Stimulated activated CD4-positive, alpha-beta T cell treated with anti-CD3 and anti-CD28 coated beads, Interleukin-2, amount 100 ng/mL, for 48 hours (primary cell): Measurements from ENCODE around the gene NFYA.
A peak's percentile ranks its signal among the peaks of the same experiment; 100 is the strongest.

Source experiments
- DNase-seq, 2 donors: peaks; one replicate each; pipeline ENCODE4 v3.0.0-alpha.2; 2020

Gene NFYA

DNA sequence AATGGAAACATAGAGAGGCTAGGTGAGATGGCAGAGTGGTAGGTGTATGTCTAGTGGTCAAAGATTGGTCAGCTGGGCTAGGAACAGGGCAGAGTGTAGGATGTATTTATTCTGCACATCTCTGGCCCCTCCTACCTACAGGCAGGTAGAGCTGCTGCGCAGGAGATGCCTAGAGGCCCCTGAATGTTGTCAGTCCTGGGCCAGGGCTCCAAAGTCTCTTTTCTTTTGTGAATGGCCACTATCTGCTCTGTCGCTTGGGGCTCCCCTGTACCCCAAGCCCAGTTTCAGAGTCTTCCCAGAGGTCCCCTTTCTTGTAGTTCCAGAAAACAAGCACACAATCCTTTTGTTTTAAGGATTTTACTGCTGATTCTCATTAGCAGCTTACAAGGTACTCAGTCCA is 25.5 kb upstream of the NFYA start:
- no peak for DNase-seq

DNA sequence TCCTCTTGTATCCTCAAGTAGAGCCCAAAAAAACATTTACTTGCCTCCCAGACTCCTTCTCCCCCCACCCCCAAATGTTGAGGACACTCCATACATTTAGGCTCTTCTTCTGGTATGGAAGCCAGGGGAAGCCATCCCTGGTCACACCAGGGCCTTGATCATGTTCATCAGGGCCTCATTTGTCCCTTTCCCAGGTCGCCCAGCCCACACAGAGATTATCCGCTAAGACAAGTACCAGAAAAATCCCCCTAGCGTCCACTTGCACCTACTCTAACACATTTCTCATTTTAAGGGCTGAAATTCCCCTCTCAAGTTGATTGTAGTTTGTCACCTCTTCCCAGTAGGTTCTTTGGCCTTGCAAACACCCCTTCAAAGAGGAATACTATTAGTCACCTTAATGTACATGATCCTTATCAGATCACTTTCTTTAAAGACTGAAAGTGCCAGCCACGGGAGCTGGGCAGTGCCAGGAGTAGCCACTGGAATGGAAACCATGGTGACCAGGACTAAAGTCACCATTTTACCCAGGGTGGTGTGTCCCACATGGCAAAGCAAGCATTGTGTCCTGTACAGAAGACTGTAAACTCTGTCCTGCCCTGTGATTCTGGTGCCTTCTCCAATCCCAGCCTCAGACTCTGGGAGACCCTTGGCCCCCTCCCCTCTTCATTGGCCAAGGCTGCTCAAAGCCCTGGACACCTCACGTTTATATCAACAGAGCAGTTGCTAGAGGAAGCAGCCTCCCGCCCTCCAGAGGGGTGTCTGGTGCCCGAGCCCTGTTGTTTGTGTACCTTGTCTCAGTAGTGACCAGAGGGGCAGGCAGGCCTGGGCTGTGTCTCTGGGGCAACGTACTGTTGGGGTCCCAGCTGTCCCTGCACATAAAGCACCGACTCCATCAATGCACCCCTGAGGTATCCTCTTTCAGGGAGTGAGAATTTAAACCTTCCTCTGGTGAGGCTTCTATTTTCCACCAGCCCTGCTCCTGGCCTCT is 24.7 kb upstream of the NFYA start:
- no peak for DNase-seq

DNA sequence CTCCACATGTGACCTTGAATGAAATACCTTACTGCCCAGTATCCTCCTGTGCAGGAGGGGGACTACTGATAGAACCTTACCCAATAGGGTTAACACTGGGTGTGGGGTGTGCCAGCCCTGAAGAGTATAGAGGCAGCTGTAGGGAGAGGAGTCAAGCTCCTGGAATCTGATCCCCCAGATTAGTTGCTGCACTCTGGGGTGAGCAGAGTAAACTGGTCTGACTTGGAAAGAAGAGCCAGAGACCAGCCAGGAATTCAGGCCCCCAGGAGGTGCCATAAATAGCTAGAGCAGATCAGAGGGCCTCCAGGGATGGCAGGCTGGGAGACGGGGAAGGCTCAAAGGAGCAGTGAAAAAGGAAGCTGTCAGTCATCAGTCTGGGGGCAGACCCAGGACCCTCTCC is 23.3 kb upstream of the NFYA start:
- DNase-seq: no peak

GRCh38 chr6:41049955-41050354 is 22.8 kb upstream of the NFYA start:
- DNase-seq: no peak

GRCh38 chr6:41050536-41050935 is 22.2 kb upstream of the NFYA start:
- DNase-seq: no peak

DNA sequence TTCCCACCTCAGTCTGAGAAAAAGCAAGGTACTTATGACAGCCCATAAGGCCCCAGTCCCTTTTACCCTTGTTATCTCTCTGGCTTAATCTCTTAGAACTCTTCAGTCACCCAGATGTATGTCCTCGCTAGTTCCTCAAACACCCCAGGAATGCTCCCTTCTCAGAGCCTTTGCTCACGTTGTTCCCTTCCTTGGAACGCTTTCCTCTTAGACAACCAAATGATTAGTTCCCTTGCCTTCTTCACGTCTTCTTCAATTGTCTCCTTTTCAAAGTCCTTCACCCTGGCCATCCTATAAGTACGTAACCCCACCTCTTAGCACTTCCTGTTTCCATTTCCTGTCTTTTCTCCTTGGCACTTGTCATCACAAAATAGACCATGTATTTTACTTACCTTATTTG is 20.9 kb upstream of the NFYA start:
- DNase-seq: no peak

- DNase-seq: no peak
Observed at GRCh38 chr6:41053041-41053440, 19.7 kb upstream of the NFYA start, which contains the start of gene APOBEC2. APOBEC2 (plus strand) TSS chr6:41053202; CDS start chr6:41053348, 146 bp downstream.

DNA sequence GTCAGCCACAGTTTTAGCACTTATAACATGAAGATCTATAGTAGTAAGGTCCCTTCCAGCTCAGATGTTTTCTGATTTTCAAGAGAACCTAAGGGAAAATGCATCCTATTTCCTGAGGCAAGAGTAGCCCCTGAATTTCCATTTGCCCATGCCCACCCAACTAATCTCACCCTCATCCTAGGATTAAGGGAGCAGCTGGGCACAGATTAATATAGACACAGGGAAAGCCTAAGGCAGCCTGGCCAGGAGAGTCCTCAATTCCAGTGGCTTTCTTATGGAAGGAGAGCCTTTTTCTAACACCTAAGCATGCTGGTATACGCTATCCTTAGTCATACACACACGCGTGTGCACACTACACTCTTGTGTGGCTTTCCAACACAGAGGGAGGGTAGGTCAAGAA is 18.3 kb upstream of the NFYA start:
- DNase-seq: no peak

DNA sequence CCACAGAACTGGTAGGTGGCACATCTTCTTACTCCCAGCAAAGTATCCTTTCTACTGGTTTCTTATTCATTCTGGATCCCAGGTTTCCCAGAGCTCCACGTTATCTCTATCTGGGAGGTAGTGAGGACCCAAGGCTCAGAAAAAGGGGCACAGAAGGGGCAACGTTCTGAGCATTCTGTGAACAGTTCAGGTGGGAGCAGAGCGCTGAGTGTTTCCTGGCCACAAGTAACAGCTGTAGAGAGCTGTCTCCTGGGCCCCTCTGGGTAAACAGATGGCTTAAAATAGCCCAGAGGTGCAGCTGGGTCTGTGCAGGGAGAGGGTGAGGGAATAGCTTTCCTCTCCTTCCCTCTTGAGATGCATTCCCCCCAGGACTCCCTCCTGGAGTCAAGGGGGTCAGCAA is 17.6 kb upstream of the NFYA start:
- DNase-seq: no peak

DNA sequence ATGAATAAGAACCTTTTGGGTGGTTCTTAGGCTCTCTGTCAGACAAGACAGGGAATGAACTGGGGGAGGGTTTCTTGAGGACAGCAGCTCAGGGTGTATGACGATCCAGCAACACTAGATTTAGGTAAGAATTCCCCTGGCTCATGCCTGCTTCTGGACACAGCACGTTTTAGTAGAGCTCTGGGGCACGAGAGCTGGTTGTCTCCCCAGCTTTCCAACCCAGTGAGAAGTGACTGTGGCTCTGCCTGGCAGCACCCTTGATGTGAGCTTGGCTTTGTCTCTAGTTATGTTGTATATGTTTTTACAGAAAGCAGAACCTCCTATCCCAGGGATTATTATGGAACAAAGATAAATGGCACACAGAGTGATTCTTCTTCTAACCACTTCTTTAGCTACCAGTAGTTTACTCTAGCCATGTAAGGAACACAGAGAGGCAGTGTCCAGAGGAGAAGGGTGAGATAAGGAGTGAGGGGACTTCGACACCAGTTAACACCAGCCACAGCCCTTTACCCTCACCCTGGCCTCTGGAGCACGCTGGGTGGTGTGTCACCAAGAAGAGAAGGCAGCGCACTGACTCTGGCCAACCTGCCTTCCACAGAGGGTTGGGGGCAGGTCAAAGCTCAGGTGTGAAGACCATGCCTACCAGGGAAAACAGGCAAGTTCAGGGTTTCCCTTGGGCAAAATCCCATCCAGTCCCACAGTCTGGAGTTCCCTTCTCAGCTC is 15.8 kb upstream of the NFYA start:
- no peak for DNase-seq

DNA sequence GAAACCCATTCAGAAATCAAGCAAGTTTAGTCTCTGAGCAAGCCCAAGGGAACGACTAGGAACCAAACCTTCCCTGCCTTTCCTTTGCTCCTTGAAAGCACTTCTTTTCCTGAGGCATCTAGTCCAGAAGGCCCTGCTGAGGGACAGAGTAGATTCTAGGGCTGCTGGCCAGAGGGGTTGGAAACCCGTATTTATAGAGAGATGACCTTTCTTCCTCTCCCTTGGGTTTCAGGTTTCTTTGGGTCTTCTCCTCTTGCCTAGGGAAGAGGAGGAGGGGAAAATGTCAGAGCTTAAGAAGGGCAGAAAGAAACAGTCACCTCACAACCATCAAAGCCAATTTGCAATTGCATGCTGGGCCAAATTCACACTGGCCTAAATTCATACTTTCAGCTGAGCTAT is 14.0 kb upstream of the NFYA start:
- no peak for DNase-seq

- DNase-seq: no peak
Observed at GRCh38 chr6:41059556-41059955, 13.2 kb upstream of the NFYA start.

DNA sequence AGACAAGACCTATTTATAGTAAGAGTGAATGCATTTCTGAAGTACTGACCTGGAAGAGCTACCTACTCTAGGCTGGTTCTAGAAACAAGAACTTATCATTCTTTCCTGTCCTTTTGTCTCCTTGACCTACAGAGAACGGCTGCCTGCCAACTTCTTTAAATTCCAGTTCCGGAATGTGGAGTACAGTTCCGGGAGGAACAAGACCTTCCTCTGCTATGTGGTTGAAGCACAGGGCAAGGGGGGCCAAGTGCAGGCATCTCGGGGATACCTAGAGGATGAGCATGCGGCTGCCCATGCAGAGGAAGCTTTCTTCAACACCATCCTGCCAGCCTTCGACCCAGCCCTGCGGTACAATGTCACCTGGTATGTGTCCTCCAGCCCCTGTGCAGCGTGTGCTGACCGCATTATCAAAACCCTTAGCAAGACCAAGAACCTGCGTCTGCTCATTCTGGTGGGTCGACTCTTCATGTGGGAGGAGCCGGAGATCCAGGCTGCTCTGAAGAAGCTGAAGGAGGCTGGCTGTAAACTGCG is 11.5 kb upstream of the NFYA start:
- DNase-seq: no peak

DNA sequence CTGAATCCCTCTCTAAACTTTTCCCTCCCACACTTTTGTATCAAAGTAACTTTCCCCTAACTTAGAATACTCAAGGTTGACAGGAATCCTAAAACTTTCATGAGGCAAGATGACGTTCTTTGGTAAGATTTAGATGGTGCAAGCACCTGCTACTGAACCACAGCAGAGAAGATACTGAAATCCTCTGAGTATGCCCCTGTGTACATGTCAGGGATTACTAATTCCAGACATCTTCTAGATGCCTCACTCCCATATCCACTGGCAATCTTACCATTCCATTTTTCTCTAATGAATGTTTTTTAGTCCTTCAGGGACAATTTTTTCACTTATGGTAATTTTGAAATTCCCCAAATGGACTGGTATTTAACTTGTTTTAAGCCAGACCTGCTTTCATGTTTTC is 10.7 kb upstream of the NFYA start:
- no peak for DNase-seq

DNA sequence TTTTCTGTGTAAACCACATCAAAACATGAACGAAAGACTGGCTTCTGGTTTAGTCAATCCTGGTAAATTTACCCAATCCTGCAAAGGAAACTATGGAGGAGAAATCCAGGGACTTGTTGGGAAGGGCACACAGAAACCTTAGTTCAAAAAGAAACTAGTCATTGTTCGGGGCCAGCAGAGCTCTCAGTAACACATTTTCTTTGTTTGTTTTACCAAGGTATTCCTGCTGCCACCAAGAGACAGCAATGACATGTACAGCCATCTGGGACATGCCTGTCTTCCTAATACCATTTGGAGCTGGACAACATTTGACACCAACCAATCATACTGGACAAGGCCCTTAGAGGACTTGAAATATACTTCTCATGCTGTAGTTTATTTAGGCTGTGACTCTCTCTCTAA is 8.9 kb upstream of the NFYA start:
- no peak for DNase-seq

DNA sequence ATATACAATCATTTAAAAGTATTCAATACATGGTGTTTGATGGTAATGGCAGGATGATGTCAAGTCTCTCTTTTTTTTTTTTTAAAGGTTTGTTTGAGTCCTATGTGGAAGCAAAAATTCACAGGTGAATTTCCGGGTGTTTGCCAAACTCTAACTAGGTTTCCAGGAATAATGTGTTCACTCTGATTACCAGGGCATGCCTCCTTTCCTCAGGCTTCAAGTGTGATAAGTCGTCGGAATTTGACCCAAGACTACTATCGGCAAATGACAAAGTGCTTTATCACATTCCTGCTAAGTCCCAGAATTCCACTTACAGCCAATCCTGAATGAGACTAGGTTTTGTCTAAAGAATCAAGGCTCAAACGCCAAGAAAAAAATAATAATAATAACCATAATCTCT is 7.9 kb upstream of the NFYA start:
- no peak for DNase-seq

DNA sequence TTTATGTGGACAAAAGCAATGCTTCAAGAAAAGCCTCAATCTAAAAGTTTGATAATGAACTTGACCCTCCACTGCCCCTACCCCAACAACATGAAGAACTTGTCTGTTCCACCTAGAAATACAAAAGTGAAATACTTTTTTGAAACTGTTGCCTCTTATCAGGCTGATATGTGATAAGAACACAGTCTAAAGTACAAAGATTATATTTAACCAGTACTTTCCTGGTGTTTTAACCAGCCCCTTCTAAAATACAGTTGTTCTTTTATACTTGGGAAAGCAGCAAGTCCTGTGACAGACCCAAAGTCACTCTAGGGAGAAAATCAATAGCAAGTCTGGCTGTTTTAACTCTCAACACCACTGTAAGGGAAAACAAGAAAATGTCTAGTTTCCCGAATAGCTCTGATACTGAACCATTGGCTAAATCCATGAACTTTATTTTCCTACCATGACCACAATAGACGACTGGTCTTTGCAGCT is 7.2 kb upstream of the NFYA start:
- DNase-seq: no peak

GRCh38 chr6:41066867-41067304 is 5.9 kb upstream of the NFYA start:
- peak; percentile 60 for DNase-seq

GRCh38 chr6:41071501-41071922 is 1.3 kb upstream of the NFYA start:
- DNase-seq: no peak

DNA sequence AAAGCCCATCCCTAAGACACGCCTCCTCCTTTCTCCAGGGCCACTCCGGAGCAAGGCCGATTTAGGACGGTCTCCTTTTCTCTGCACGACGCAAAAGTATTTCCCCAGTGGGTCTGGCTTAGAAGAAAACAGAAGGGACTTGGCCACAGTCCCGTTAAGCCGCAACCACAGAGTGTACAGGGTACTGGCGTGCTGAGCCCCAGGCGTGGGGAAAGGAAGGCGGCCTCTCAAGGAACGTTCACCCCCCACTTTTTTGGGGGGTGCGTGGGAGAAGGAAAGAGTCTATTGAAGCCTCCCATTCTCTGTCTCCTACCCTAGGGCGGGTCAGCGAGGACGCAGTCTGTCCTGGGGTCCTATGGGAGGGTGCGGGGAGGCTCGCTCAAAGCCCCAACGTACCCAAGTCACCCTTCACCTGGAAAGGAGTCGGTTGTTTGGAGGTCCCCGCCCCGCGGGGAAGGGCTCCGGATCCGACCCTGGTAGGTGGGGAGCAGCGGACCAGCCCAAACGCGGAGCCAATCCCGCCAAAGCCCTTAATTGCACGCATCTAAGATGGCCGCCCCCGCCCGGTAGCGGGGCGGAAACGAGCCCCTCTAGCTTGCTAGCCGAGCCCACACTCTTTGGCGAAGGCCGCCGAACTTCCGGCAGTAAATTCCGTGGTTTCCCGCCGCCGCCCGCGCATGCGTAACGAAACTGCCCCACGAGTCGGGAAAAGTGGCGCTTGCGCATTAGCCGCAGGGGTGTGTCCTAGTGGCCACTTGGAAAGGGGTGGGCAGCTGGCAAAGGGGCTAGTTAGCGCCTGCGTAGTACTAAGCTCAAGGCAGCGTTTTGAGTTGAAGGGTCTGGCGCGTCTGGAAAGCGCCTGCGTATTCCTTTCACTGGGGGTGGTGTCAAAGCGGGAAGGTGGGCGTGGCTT is 595 bp upstream of the NFYA start, which contains the start of gene OARD1:
Gene OARD1, minus strand, starts transcription at position 434 of the 913 bp plus-strand sequence. CDS start 722 bp downstream, outside the sequence.
- DNase-seq: peak; percentile 99 to 100

DNA sequence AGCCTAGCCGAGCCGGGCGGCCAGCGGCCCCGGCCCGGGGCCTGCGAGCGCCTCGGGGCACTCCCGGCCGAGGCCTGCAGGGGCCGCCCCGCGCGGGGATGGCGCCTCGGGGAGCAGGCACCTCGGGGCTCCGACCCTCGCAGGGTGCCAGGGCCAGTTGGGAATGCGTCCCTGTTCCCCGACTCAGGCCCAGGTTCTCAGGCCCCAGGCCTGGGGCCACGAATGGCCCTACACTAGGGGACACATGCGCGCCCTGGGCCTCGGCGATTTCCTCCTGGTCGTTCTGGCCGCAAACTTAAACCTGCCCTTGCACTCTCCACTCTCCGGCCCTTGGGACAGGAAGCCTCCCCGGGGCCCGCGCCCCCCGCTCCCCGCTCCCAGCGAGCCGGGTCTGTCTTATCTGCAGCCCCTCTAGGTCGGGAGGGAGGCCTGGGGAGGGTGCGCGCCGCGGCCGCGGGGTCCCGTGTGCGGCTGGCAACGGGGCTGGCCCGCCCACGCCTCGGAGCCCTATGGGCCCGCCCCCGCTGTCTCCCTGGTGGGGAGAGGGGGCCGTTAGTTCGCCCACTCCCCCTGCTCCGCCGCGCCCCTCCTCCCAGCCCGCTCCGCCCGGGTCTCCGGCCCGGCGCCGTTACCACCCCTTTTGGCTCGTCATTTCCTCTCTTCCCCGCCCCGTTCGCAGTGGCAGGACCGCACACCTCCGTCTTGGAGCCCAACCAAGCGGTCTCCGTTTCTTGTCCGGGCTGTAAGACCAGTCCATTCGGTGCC is 611 bp downstream of the NFYA start:
- peak; percentile 66 to 70 for DNase-seq
